Measurements from ENCODE around the gene GALNT16.
"Not testable (repeated sequence)": the region's sequence is repeated elsewhere in the genome, so short reads cannot be mapped to it uniquely, and the experiment has no call there.

The GALNT16 gene

DNA sequence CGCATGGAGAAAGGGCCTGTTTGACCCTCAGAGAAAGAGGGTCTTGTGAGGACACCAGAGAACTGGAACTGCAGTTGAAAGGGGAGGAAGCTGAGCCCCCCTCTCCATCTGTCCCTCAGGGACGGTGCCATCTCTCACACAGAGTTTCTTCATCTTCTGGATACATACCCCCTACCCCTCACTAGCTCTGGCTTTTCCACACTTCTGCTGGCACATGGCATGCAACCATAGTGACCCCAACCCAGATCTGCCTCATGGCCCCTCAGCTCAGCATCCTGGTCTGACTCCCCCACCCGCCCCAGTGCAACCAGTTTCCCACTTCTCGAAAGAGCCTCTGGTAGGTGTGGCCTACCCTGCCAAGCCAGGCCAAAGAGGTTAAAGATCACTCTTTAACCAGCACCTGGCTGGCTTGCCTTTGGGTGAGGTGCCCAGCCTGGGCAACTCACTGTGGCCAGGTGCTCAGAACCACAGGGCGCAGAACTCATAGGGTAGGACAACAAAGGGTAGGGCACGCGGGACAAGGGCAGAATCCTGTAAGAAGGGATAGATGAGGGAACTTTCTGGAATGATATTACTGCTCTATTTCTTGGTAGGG, 25.8 kb downstream of the GALNT16 start:
- DNase-seq (ENCODE audit: low read depth in 2 of 2) = no peak

DNA sequence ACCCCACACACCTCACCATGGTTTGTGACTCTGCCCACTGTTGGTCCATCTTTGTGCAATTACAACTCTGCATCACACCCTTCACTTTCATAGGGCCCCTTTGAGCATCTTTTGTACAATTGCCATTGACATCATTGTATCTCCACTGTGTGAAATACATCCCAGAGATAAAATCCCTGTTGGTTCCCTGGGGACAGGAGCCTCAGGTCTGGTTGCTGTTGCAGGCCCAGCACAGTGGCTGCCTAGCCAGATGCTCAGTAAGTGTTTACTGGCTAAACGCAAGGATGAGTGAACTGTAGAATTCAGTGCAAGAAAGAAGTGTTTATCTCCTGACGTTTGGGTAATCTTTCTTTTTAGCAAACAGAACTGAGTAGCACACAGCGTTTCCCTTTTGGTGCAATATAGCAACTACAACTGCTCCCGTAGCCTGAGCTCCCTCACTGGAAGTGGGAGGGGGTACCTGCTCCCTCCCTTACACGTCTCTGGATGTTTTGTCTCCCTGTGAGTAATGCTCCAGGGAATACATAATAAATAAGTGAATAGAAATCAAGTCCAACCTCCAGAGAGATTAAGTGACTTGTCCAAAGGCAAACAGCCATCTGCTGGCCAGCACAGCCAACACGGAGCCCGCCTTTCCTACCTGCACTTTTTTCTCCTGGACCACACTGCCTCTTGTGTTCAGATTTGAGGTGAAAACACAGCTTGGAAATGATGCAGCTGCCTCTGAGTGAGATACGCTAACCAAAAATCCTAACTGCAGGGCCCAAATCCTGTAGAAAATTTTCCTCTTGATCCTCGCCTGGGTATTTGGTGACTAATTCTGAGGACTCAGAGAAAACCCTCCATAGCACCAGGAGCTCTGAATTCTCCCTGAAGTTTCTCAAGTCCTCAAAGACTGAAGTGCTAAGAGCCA, 27.4 kb downstream of the GALNT16 start:
- DNase-seq (ENCODE audit: low read depth in 2 of 2) = no peak

DNA sequence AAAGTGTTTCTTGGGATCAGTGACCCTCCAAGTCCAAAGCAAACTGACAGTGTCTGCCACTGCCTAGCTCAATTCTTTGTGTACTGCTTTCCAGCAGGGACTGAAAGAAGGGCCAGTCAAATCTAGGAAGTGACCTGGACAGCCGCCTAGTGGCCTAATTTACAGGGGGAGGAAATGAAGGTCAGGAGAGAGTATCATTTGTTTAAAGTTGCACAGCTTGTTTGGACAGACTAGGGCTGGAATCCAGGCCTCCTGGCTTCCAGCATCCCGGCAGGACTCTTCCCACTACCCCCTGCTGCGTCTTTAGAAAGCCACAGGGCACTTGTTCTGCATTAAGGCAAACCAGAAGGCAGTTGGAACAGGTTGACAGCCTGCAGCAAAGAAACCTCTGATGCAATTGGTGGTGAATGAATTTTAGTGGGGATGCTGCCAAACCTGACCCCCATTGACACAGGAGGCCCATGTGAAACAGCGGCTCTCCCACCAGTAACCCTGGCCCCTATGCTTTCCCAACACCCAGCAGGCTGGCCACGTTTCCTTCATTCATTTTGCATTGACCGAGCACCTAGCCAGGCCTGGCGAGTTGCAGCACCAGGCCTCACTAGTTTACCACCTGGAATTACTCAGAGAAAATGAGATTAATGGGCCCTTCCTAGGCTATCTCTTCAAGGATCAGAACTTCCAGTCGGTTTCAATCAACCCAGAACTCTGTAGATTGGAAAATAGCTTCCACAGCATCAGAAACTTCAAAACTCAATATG, 28.2 kb downstream of the GALNT16 start:
- peak; percentile 29 to 32 for DNase-seq (ENCODE audit: low read depth in 2 of 2)

DNA sequence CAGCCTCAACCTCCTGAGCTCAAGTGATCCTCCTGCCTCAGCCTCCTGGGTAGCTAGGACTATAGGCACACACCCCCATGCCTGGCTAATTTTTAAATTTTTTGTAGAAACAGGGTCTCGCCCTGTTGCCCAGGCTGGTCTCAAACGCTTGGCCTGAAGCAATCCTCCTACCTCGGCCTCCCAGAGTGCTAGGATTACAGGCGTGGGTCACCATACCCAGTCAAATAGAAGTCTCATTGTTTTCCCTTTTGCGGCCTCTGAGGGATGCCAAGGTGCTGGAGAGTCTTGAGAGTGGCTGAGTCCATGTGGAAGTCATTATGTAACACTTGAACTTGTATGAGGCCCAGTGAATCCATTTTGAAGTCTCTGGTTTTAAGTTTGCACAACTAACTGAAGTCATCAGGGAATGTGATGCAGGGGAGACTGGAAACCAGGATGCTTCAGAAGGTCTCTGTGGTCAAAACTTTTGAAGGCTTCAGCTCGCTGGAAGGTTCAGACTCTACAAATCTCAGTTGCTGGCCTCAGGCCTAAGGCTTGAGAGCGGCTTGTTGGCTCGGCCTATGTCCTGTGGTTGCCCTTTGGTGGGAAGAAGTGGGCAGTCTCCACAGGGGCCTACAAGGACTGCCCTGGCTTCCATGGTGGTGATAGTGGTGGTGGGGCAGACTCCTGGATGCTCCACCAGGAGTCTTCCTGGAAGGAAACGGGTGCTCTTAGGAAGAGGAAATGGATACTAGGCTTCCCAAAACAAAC, 29.2 kb downstream of the GALNT16 start:
- no peak for DNase-seq (ENCODE audit: low read depth in 2 of 2)

DNA sequence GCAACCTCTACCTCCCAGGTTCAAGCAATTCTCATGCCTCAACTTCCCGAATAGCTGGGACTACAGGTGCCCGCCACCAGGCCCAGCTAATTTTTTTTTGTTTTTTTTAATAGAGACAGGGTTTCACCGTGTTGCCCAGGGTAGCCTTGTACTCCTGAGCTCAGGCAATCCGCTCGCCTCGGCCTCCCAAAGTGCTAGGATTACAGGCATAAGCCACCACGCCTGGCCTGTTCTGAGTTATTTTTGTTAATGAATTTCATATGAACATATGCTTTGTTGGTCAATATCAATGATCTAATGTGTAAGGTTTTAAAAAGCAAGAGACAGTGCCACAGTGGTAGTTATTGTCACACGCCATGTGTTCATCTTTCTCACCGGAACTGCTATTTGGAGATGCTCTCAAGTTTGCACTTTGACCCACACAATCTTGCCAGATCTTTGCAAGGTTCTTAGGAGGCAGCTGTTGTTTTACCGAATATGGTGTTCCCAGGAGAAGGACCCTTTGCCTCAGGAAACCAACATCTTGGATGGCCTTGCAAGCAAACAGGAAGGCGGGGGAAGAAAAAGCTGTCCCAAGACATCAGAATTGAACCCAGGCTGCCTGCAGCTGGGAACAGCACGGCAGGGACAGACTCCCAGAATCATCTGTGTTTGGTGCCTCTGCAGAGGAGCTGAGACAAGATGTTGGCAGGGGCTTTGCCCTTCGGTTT, 30.0 kb downstream of the GALNT16 start:
- DNase-seq (ENCODE audit: low read depth in 2 of 2) = no peak

DNA sequence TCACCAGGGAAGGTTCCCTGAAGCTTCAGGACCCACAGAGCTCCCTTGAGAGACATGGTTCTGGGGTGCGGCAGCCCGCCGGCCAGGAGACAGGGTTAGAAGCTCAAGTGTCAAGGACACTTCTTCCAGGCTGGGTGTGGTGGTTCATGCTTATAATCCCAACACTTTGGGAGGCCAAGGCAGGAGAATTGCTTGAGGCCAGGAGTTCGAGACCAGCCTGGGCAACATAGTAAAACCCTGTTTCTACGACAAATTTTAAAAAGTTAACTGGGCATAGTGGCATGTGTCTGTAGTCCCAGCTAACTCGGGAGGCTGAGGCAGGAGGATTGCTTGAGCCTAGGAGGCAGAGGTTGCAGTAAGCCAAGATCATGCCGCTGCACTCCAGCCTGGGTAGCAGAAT, 30.9 kb downstream of the GALNT16 start:
- DNase-seq (ENCODE audit: low read depth in 2 of 2) = not testable (repeated sequence)

DNA sequence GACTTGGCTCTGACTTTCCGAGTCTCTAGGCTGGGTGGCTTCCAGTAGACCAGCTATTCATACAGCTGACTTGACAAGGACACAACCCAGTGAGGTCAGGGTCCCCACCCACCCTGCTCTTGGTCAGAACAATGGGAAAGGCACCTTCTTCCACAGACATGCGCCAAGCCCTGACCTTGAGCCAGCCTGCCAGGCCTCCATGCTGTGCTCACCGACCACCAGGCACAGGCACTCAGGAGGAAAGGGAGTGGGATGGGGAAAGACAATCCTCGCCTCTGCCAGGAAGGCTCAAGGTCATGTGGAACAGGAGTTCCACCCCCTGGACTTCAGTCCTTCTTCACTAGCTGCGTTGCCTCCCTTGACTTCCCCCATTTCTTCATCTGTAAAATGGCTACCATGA, 31.4 kb downstream of the GALNT16 start:
- no peak for DNase-seq (ENCODE audit: low read depth in 2 of 2)

DNA sequence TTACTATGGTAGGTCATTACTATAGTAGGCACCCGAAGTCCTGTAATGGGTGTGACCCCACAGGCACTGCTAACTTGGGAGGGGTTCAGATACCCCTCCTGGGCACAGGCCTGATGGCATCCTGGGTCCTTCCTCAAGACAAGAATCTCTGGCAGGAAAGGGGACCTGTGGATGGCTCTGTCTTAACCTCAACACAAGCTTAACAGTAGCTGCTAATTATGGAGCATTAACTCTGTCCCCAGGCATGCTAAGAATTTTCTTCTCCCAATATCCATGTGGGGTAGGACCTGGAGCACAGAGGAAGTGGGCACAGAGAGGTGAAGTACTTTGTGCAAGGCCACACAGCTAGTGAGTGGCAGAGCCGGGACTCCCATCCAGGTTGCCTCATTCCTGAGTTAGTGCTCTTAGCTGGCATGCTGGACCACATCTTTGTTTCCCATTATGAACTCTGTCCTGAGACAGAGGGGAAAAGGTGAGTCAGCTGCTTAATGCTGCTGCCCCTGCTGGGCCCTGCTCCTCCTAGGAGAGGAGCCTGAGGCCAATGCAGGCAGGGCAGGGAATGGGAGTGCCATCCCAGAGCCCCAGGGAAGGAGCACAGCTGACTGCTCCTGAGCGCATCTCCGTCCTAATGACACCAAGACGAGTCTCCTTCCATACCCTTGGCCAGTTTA, 32.1 kb downstream of the GALNT16 start:
- no peak for DNase-seq (ENCODE audit: low read depth in 2 of 2)

DNA sequence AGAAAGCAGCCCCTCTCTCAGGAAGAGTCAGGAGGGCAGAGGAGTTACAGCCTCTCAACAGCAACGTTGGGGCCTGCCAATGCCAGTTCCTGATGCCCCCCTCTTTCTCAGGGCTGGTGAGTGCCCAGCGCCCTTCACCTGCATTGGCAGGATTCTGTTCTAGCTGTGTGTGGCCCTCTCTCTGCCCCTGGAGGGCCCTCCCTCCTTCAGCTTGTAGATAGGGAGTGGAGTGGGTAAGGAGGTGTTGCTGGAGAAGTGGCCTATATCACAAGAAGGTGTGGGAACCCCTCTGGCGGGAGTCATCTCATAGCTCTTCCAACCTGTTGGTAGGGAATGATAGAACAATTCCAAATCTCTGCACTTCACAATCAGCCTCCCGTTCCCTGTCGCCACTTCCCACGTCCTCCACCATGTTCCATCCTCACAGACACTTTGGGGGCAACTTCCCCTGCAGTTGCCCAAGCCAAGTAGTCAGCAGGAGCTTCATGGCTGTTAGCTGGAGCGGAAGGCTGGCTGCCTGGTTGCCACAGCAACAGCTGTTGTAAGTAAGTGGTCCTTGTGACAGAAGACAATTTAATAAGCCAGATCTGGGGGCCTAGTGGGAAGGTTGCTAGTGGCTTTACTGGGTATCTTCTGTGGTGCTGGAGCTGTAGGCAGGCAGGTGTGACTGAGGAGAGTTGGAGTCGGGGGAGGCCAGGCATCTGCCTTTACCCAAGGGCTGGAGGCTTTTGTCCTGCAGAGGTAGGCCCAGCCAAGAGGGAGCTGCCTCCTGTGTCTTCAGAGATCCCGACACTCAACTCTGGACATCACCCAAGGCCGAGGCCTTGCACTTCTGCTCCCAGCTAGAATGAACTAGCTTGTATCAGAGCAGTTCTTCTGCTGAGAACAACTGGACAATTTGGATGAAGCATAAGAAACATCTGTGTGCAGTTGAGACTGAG, 38.4 kb downstream of the GALNT16 start:
- DNase-seq (ENCODE audit: low read depth in 2 of 2) = no peak

DNA sequence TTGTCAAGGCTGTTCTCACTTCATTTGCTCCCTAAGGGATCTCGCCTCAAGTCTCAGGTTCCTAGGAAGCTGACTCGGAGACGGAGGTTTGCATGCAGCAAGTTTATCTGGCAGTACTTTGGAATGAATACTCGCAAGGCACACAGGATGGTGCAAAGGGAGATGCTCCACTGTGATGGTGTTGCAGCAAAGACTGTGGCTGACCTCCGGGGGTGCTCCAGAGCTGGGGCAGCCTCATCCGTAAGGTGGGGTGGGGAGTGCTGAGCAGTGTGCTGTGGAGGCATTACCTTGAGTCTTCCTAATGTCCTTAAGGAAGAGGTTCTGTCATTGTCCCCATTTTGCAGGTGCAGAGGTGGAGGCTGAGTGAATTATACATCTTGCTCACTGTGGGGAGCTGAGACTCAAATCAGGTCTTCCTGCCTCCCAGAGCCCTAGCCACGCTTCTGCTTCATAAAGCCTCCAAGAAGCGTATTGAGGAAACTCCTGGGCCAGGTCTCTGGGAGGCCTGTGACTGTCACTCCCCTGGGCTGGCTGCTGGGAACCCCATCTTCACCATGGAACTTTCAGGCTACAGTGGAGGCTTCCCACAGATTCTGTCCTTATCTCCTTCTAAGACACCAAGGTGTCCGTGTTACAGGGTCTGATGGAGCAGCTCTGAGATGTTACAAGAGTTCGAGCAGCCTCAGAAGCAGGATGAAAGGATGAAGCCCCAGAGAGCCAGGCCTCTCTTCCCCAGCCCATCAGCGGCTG, 39.5 kb downstream of the GALNT16 start:
- DNase-seq (ENCODE audit: low read depth in 2 of 2) = no peak

DNA sequence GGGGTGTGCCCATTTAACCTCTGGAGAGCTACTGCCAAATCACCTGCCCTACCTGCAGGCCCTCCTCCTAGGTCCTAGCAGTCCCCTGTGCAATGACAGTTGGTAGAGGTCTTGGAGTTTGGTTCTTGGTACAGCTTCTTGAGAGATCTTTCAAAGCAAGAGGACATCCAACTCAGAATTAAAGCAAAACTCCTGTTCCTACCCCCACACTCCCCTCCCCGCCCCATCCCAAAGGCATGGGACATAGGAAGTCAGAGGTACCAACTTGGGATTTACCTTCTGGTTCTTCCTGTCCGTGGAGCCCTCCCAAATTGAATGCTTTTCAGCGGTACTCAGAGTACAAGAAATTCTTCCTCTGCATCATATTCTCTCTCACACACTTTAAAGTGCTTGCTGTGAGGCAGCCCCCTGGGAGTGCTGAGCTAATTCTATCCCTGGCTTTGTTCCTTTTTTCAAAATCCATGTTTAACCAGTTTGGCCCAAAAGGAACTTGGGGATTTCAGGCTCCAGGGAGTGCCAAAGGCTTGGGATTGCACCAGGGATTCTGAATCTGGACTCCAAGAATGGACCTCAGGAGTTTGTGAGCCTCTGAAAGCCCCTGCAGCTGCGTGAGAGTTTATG, 40.8 kb downstream of the GALNT16 start:
- no peak for DNase-seq (ENCODE audit: low read depth in 2 of 2)

DNA sequence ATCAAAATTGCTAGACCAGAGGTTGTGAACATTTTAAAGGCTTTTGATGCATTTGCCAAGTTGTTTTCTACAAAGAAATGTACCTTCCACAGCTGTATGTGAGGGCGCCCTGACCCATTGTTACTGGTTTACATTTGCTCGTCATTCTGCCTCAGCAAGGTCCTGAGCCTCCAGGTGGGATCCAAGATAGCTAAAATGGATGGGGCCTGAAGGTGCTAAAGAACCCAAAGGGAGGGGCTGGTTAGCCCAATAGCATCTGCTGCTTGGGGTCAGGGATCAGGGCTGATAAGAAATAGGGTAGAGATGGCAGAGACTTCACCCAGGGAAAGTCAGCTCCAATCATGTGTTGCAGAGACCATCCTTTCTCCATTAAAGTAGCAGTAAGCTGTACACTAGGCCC, 43.1 kb downstream of the GALNT16 start:
- DNase-seq (ENCODE audit: low read depth in 2 of 2) = no peak

DNA sequence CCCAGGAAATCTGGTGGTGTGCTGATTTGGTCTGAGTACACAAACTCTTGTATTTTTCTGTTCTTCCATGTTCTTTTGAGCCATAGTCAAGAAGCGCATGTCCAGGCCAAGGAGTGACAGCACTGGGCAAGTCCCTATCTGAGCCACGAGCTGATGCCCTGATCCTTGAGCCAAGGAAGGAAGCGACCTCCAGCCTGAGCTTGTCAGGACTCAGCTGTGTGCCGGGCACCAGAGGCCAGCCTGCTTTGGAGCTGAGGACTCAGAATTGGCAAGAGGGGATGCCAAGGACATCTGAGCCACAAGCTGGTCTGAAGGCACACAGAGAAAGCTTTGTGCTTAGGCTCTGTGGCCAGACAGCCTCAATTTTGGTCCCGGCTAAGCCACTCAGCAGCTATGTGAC, 52.6 kb downstream of the GALNT16 start:
- DNase-seq (ENCODE audit: low read depth in 2 of 2) = no peak

DNA sequence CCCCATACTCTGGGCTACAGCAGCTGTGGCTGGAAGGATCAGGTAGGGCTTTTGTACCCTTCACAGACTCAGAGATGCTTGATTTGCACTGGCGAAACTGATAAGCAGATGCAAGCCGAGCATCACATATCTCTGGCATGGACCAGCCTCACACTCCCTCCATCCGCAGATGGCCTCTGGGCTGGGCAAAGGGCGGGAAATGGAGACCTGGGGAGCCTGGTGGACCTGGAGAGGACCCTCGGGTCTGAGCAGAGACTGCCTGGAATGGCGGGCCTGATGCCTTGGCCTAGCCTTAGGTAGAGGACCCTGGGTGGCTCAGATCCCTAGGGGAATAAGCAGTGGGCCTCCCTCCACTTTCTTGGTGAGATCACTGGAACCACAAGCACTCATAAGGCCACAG, 53.2 kb downstream of the GALNT16 start:
- DNase-seq (ENCODE audit: low read depth in 2 of 2) = no peak

DNA sequence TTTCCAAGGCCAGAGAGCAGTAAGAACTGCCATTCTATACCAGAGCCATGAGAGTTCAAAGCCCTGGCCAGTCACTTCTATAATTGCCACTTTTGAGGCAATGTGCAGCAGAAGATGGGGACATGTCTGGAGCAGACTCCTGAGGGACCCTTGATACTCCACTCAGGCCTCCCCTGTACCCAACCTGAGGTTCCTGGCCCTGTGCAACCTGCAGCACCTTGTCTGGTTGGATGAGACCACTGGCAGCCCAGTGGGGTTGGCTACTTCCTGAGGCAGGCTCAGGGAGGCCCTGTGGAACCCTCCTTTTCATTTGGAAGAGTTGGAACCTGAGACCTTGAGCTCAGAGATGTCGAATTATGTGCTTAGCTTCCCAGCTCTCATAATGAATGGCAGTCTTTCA, 54.4 kb downstream of the GALNT16 start:
- no peak for DNase-seq (ENCODE audit: low read depth in 2 of 2)

DNA sequence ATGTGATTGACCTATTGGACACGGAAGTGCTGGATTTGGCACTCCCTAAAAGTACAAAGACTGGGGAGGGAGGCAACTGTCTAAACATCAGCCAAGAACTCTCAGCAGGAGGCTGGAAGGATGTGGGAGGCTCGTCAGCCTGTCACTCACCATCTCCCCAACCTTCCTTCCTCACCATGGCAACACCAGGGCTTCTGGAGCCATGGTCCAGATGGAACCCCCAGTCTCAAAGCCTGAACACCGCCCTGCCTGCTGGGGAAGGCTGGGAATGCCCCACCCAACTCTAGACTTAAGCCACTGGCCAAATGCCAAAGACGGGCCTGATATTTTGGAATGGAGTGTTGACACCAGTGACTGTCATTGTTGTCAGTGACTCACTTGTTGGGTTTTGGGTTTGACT, 55.3 kb downstream of the GALNT16 start:
- no peak for DNase-seq (ENCODE audit: low read depth in 2 of 2)

DNA sequence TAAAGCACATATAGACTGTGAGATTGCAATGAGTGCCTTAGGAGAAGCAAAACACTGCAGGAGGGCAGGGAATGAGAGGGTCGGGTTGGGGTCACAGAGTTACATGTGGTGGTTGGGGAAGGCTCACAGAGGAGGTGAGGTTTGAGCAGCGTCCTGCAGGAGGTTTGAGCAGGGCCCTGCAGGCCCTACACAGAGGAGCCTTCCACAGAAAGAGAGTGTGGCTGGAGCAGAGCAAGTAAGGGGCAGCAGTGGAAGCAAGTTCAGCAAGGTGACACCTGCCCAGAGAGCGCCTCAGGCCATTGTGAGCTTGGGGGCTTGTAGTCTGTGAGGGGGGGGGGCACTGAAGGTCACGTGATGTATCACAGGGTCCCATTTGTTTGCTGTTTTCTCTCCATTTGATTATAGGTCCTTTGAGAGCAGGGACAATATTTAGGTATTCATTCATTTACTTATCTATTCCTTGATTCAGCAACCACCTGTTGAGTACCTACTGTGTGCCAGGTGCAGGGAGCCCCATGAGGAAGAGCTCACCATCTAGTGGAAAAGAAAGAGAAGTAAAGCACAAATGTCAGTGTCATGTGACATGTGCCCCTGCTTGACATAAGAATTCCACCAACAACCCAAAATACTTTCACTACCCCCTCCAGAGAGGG, 56.6 kb downstream of the GALNT16 start:
- DNase-seq (ENCODE audit: low read depth in 2 of 2) = no peak
